Stimulated activated CD4-positive, alpha-beta T cell treated with anti-CD3 and anti-CD28 coated beads, Interleukin-2, amount 100 ng/mL, for 24 hours (primary cell): Measurements from ENCODE around the gene KIAA1755.

ENCODE experiments used
- DNase-seq, 2 donors: peaks; one replicate each; pipeline ENCODE4 v3.0.0-alpha.2; 2020

Gene KIAA1755

GRCh38 chr20:38178065-38178491 lies 82.5 kb downstream of the KIAA1755 start:
- no peak for DNase-seq

- no peak for DNase-seq
These were observed 83.3 kb downstream of the KIAA1755 start for GRCh38 chr20:38177201-38177600.

GRCh38 chr20:38175304-38176180 lies 85.0 kb downstream of the KIAA1755 start:
- no peak for DNase-seq

- DNase-seq, result no peak
These were observed 87.0 kb downstream of the KIAA1755 start for GRCh38 chr20:38173237-38174156.

DNA sequence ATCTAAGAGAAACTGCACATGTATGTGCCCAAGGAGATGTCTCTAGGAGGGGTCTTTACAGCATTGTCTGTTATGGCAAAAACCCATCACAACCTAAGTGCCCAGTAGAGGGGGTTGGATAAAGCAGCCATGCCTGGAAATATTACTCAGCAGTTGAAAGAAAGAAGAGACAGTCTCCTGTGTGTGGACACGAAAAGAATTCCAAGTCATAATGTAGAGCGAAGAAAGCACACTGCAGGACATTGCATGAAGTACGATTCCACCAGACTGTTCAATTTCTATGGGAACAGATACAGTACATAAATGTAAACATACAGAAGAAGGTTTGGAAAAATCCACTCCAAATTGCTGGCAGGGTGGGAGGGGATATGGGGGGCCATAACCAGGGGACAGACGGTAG lies 88.1 kb downstream of the KIAA1755 start:
- no peak for DNase-seq

- no peak for DNase-seq
These were observed 88.9 kb downstream of the KIAA1755 start for GRCh38 chr20:38171675-38172043.

- DNase-seq, result no peak
These were observed 89.5 kb downstream of the KIAA1755 start for GRCh38 chr20:38170826-38171674.

GRCh38 chr20:38170219-38170825 lies 90.2 kb downstream of the KIAA1755 start:
- DNase-seq, result no peak

GRCh38 chr20:38169636-38170193 lies 90.8 kb downstream of the KIAA1755 start:
- no peak for DNase-seq

DNA sequence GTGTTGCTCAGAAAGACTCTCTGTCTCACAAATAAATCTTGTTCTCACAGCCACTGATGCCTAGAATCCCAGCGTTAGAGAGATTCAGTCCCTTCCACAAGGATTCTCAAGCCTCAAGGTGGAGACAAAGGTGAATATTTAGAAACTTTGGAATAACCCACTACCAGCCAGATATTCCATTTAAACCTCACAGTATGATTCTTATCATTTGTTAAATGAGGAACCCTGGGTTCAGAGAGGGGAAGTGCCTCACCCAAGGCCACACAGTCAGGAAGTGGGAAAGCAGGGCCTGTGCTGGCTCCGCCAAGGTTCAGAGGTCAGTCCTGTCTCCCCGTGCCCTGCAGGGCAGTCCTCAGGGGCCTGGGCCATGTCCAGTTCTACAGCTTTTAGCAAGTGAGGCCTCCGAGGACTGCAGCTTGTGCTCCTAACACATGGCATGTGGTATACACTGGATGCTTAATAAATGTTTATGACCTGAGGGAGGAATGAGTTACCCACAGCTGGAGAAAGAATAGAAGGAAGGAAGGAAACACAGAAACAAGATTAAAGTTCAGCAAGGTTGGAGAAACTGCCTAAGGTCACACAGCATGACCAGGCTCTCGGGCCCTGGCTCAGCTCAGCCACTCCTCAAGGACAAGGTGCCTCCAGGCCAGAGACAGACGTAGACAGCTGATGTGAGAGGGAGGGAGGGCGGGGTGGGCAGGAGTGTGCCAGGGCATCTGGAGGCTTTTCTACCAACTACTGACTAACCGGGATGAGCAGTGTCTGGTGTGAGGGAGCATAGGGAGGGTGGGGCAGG lies 91.5 kb downstream of the KIAA1755 start:
- DNase-seq, result no peak

DNA sequence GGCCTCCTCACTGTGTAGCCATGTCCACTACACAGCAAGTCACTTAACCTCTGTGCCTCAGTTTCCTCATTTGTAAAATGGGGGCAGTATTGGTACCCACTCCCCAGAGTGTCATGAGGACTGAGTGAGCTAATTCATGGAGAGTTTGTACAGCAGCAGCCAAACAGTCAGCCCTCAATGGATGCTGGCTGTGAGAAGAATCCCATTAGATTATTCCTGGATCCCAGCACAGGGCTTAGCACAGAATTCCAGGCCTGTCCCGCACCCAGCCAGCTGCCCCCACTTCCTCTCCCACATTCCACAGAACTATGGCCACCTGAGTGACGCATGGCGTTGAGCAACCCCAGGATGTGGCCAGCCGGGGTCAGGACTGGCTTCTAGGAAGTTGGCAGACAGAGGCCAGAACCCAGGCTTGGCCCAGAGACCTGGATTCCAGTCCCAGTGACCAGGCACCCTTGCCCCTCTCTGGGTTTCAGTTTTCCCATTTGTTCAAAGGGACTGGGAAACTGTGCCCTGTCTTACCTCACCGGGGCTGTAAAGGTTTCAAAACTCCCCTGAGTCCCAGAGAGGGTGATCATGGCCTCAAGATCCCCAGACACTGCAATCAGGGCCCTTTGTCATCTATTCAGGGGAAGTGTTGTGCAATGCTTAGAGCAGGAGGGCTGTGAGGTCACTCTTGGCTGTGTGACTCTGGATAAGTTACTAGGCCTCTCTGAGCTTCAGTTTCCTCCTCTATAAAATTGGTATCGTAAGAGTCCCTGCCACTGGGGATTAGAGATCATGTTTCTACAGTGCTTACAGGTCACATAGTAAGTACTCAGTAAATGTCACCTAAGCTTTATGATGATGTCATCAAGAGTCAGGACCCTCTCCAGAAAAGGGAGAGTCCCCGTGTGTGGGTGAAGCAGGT lies 92.4 kb downstream of the KIAA1755 start:
- DNase-seq, result no peak

GRCh38 chr20:38167328-38167850 lies 93.1 kb downstream of the KIAA1755 start:
- DNase-seq, result no peak

DNA sequence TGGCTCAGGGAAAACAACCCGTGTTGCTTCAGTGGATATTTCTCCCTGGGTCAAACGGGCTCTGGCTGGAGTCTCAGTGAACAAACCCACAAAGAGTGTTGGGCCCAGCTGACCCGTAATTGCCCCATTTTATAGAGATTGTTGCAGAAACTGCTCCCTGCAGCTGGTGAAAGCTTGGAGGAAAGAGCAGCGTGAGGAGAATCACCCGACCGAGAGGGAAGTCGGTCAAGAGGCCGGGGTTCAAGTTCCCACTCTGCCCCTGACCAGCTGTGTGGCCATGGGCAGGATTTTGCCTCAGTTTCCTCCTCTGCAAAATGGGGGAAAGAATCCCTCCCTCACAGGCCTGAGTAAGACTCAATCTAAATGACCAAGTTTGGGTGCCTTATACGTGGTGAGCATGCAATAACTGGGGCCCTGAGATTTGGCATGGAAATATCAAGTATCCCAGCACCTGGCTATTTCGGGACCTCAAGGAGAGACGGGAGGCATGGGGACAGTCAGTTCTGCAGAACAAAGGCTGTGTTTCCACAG lies 93.8 kb downstream of the KIAA1755 start:
- DNase-seq, result no peak

DNA sequence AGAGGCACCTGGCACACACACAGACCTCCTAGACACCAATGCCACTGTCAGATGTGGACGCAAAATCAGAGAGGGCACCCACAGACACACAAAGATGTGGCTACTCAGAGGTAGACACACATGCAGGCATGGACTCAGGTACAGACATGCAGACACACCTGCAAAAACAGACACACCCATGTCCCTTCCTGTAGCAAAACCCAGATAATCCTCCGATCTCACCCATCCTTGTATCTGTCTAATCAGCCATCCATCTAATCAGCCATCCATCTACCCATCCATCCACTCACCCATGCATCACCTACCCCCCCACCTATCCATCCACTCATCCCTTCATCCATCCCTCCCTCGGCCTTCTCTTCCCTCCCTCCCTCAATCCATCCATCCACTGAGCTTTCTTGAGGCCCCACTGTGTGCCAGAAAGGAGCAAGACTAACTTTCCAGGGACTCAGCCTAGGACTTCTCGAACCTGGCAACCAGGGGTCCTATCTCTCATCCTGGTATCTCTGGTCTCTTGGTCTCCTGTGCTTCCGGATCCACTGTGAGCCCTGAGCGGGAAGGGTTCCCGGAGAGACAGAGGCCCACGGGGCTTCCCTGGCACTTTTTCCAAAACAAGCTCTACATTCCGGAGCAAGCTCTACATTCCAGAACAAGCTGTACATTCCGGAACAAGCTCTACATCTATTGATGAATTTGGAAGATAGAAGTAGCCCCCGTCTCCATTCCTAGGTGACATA lies 94.4 kb downstream of the KIAA1755 start:
- no peak for DNase-seq

DNA sequence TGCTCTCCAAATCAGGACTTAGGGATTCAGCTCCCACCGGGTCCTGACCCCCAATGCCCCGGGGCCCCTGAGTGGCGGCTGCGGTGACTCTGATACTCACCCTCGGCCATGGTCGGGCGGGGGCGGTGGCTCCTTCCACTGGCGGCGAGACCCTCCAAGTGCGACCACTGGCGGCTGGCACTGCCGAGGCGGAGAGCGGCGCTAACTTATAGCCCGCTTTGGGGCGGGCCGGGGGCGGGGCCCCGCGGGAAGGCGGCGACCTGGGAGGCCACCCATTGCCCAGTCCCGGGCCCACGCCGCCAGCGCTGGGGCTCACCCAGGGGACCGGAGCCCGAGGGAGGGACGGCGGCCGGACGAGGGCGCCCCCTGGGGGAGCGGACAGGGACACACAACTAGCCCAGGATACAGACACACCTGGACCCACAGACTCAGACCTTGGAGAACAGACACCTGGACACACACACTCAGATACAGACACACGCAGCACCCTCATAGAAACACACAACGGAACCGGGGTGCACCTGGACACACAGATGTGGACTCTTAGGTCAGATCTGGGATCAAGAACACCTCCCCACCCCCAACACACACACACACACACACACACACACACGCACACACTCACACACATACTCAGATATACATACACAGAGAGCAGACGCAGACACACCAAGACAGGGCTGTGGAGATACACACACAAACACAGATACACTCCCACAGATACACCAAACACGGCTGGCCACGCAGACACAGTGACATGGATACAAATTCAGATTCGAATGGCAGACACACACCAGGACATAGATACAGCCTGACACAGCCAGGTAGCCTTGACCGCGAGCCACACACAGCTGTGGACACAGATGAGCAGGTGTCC lies 95.2 kb downstream of the KIAA1755 start, which contains the start of gene TGM2:
TSS of gene TGM2 (minus strand) at position 182 of the 877 bp plus-strand sequence. CDS start at position 110, 72 bp downstream.
- peak; percentile 40 to 60 for DNase-seq

DNA sequence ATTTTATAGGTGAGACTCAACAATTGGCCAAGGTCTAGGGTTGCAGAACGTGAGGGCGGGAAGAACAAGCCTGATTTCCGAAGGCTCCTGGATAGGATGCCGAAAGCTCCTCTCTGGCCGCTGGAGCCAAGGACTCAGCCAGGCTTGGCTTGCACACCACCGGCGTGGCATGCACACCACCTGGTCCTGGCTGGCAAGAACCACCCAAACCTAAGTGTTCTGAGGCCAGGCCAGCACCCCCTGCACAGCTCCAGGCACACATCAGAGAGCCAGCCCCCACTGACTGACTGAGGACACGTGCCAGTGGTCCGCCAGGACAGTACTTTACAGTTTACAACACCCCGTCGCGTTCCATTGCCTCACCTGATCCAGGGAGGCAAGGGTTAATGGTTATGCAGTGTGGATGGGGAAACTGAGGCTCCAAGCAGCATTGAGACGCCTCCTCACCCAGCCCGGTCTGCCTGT lies 95.9 kb downstream of the KIAA1755 start:
- no peak for DNase-seq

- DNase-seq, result no peak
These were observed 96.5 kb downstream of the KIAA1755 start for GRCh38 chr20:38164069-38164468.
